Prostate gland (tissue), 2 donors: ENCODE measurements around the gene DRICH1.

ENCODE experiments used
- POLR2A ChIP-seq: fragments of 450-650 bp; IDR thresholded peaks from one replicate; pipeline ENCODE4 v1.6.1; 2016; ENCODE audit warnings: antibody characterized with exemption, mild to moderate bottlenecking
- POLR2AphosphoS5 ChIP-seq: sonication (generic); formaldehyde crosslinking; IDR thresholded peaks from one replicate; pipeline ENCODE4 v1.6.1; 2017; ENCODE audit warnings: antibody characterized with exemption
- TF ChIP-seq, protein P1 (sequence below), 4 experiments: fragments of 200-600 bp in 2 of 4; fragments of 450-650 bp in 2 of 4; sonication (generic) in 2 of 4; IDR thresholded peaks; 1 replicate in 3 of 4; 2 replicates in 1 of 4; pipeline ENCODE4 v1.5.1; 2016 to 2019; ENCODE audit warnings: antibody characterized with exemption in 4 of 4, mild to moderate bottlenecking in 2 of 4, moderate library complexity in 2 of 4

DNA sequence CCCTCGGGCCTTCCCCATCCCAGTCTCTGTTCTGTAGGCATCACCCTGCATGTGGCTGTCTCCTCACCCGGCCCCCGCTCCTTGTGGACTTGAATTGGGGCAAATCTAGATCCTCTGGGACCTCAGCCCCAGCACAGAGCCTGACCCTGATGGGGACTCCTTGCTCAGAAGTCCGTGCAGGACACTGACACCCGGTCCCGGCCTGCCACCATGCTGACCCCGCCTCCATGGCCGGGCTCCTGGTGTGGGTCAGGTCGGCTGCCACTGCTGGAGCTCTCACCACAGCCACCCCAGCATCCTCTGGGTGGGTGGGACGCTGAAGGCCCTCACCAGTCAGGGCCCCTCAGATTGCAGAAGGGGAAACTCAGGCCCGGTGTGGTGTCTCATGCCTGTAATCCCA is 53.8 kb downstream of the DRICH1 start:
- TF ChIP-seq POLR2A (no peak), POLR2AphosphoS5 (no peak)
- TF ChIP-seq, protein P1, sequence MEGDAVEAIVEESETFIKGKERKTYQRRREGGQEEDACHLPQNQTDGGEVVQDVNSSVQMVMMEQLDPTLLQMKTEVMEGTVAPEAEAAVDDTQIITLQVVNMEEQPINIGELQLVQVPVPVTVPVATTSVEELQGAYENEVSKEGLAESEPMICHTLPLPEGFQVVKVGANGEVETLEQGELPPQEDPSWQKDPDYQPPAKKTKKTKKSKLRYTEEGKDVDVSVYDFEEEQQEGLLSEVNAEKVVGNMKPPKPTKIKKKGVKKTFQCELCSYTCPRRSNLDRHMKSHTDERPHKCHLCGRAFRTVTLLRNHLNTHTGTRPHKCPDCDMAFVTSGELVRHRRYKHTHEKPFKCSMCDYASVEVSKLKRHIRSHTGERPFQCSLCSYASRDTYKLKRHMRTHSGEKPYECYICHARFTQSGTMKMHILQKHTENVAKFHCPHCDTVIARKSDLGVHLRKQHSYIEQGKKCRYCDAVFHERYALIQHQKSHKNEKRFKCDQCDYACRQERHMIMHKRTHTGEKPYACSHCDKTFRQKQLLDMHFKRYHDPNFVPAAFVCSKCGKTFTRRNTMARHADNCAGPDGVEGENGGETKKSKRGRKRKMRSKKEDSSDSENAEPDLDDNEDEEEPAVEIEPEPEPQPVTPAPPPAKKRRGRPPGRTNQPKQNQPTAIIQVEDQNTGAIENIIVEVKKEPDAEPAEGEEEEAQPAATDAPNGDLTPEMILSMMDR (IDR thresholded peaks at IDR 0.05): no peak
